K562 (cell line): ENCODE measurements around the gene NUDT22. TPM values are rescaled to one million over a fixed set of nuclear protein-coding genes. Genes with fewer than 3 reads are reported as not detected.

Experiments
- CBFB ChIP-seq: sonication (generic); formaldehyde crosslinking; IDR thresholded peaks from 2 replicates; pipeline ENCODE4 v1.4.0; 2020; ENCODE audit warnings: mild to moderate bottlenecking, missing genetic modification reagents
- CHD7 ChIP-seq: fragments of 200-600 bp; sonication (generic); IDR thresholded peaks from one replicate; pipeline ENCODE4 v1.6.1; 2012; ENCODE audit warnings: mild to moderate bottlenecking, low read depth, low read length, inconsistent platforms
- DNMT1 ChIP-seq: fragments of 450-650 bp; IDR thresholded peaks from 2 replicates; pipeline ENCODE4 v1.6.1; 2016; ENCODE audit warnings: antibody characterized with exemption, mild to moderate bottlenecking
- HNRNPH1 ChIP-seq: fragments of 200-400 bp; formaldehyde crosslinking; optimal IDR thresholded peaks from 2 replicates; pipeline ENCODE3; 2017; ENCODE audit warnings: low read depth, mild to moderate bottlenecking, low read length, moderate library complexity
- MXI1 ChIP-seq: IDR thresholded peaks from 2 replicates; pipeline ENCODE4 v1.6.1; 2011; ENCODE audit warnings: low read depth, mild to moderate bottlenecking, improper control_type of control experiment, low read length
- NCOA6 ChIP-seq: fragments of 450-650 bp; IDR thresholded peaks from 2 replicates; pipeline ENCODE4 v1.6.1; 2017; ENCODE audit warnings: mild to moderate bottlenecking
- POLR2B ChIP-seq: fragments of 450-650 bp; IDR thresholded peaks from 2 replicates; pipeline ENCODE4 v1.6.1; 2018; ENCODE audit warnings: low read depth; ENCODE audit not compliant: partially characterized antibody
- SAFB2 ChIP-seq: fragments of 200-400 bp; formaldehyde crosslinking; IDR thresholded peaks from 2 replicates; pipeline ENCODE4 v1.6.1; 2018; ENCODE audit warnings: borderline replicate concordance, low read length, low read depth, moderate library complexity; ENCODE audit not compliant: severe bottlenecking
- SIN3B ChIP-seq: fragments of 450-650 bp; IDR thresholded peaks from 2 replicates; pipeline ENCODE4 v1.6.1; 2017; ENCODE audit warnings: low read depth, mild to moderate bottlenecking, moderate library complexity
- TBL1XR1 ChIP-seq, 2 experiments: IDR thresholded peaks; 2 replicates each; pipeline ENCODE4 v1.6.1; 2012; ENCODE audit warnings: improper control_type of control experiment in 2 of 2, low read length in 2 of 2, mild to moderate bottlenecking in 1 of 2
- TSC22D4 ChIP-seq: fragments of 450-650 bp; IDR thresholded peaks from 2 replicates; pipeline ENCODE4 v1.6.1; 2016; ENCODE audit warnings: missing genetic modification characterization, missing biosample characterization, control low read depth
- ZFP30 ChIP-seq: fragments of 250-450 bp; sonication (Bioruptor Pico); IDR thresholded peaks from 2 replicates; pipeline ENCODE4 v1.8.0; 2022; ENCODE audit warnings: moderate library complexity, mild to moderate bottlenecking, inconsistent platforms, borderline replicate concordance
- ZKSCAN3 ChIP-seq: fragments of 250-450 bp; sonication (Bioruptor Pico); IDR thresholded peaks from 2 replicates; pipeline ENCODE4 v1.4.0; 2020
- ZNF263 ChIP-seq: sonication (generic); formaldehyde crosslinking; IDR thresholded peaks from 2 replicates; pipeline ENCODE4 v1.8.0; 2022; ENCODE audit warnings: mild to moderate bottlenecking, missing genetic modification reagents, borderline replicate concordance
- ZNF507 ChIP-seq: conservative IDR thresholded peaks from 2 replicates; pipeline ENCODE4 v1.6.1; 2017; ENCODE audit warnings: missing genetic modification characterization, missing compliant biosample characterization
- ZNF584 ChIP-seq: fragments of 200-800 bp; sonication (Bioruptor generic); IDR thresholded peaks from 2 replicates; pipeline ENCODE4 v1.6.1; 2016; ENCODE audit warnings: low read depth, mild to moderate bottlenecking, missing genetic modification characterization, missing compliant biosample characterization
- polyA plus RNA-seq, 8 experiments: library from polyadenylated mRNA; depleted of rRNA in 4 of 8; stranded (reverse) in 5 of 8; unstranded in 3 of 8; fragments of >200 nt; fragmentation: Nextera tagmentation in 2 of 8; fragmentation: Illumina TruSeq in 1 of 8; extraction: Ambion mirVana in 2 of 8; extraction: Trizol in 1 of 8; gene quantifications; 2 replicates each; pipeline versions ENCODE4 v1.2.1 to v1.2.3, GENCODE V29; 2011 to 2014; ENCODE audit warnings: inconsistent platforms in 1 of 8, missing spikeins in 1 of 8
- total RNA-seq, 7 experiments: library from RNA; depleted of rRNA in 6 of 7; stranded (reverse); fragments of >200 nt in 6 of 7; fragmentation: Illumina TruSeq in 2 of 7; extraction: Trizol in 2 of 7; gene quantifications; 2 replicates each; pipeline versions ENCODE4 v1.2.1 to v1.2.3, GENCODE V29; 2011 to 2021; ENCODE audit warnings: low replicate concordance in 1 of 7

NUDT22 gene
- total and polyA plus RNA-seq, 9 of the 15 experiments (the other 6 are each of a cell fraction or from before 2014, with no cell fraction given): 6.3 to 92.6 (median 37.4) TPM

GRCh38 chr11:64269540-64270220 is 43.6 kb downstream of the NUDT22 start (continued):
- TF ChIP-seq TBL1XR1 (IDR thresholded peaks at IDR 0.05; ENCODE audit: low read length in 2 of 2): peak in 1 of 2 experiments; percentile 52; a peak in 1 of 4 replicates
- TF ChIP-seq POLR2B: peak; percentile 63
- TF ChIP-seq ZFP30 (CRISPR knock-in tag): peak; percentile 60; the same call in 1 of the 2 replicates
- no peak for TF ChIP-seq ZNF263 (CRISPR knock-in tag)
- TF ChIP-seq ZKSCAN3 (CRISPR knock-in tag): no peak
- no peak for TF ChIP-seq DNMT1
- no peak; the same call in 1 of the 2 replicates for TF ChIP-seq SIN3B
- TF ChIP-seq HNRNPH1: no peak
- TF ChIP-seq MXI1: peak; percentile 30; the same call in 1 of the 2 replicates
- TF ChIP-seq TSC22D4 (tag): no peak
- no peak for TF ChIP-seq NCOA6
- no peak for TF ChIP-seq CHD7
- TF ChIP-seq ZNF584 (CRISPR knock-in tag): peak; percentile 71; the same call in 1 of the 2 replicates
- TF ChIP-seq CBFB (CRISPR knock-in tag): peak; percentile 90; the same call in 1 of the 2 replicates
- TF ChIP-seq SAFB2: no peak
- no peak for TF ChIP-seq ZNF507 (tag)
